ENCODE results near the gene TRABD2B. TPM values are rescaled to one million over a fixed set of nuclear protein-coding genes. Genes with fewer than 3 reads are reported as not detected.

Gene TRABD2B
- total and polyA plus RNA-seq, 8 donors = 1.6 to 3.8 (median 3.0) TPM

GRCh38 chr1:47895279-47896125 is 101.7 kb downstream of the TRABD2B start:
- H3K9me3 ChIP-seq = no peaks in the 10 kb centered on the region
- no peak for TF ChIP-seq CTCF (IDR thresholded peaks at IDR 0.05)
- ATAC-seq = no peak
- 75 to 78% methylated on average over 10 of the region's 10 CpGs for WGBS, 2 donors
- FAIRE-seq = no peak
- H3K4me1 ChIP-seq = no peaks in the 10 kb centered on the region
- DNase-seq = no peak
- no peaks in the 10 kb centered on the region for H3K27me3 ChIP-seq
- no peaks in the 10 kb centered on the region for H3K36me3 ChIP-seq
- no peak overlapping the region for H3K4me3 ChIP-seq
- no peak overlapping the region for H3K27ac ChIP-seq
- intact Hi-C loops (cut with DNase I) = no loop called here

GRCh38 chr1:47894410-47895278 is 102.5 kb downstream of the TRABD2B start:
- ATAC-seq (peak in 3 of 4 donors; percentile 53 to 81 (median 55)), FAIRE-seq (no peak)

GRCh38 chr1:47893412-47893811 is 103.8 kb downstream of the TRABD2B start:
- H3K4me1 ChIP-seq = no peaks in the 10 kb centered on the region
- no peak overlapping the region for H3K4me3 ChIP-seq
- H3K36me3 ChIP-seq = no peaks in the 10 kb centered on the region
- intact Hi-C loops (cut with DNase I) = no loop called here
- FAIRE-seq = no peak
- ATAC-seq = no peak
- H3K27me3 ChIP-seq = no peaks in the 10 kb centered on the region
- no peak for TF ChIP-seq CTCF (IDR thresholded peaks at IDR 0.05)
- H3K27ac ChIP-seq = no peak overlapping the region
- WGBS, 2 donors = 49 to 60% methylated on average over 4 of the region's 4 CpGs
- no peaks in the 10 kb centered on the region for H3K9me3 ChIP-seq
- no peak for DNase-seq

More at GRCh38 chr1:47894410-47895278, 102.5 kb downstream of the TRABD2B start:
- DNase-seq = no peak
- Histone ChIP-seq H3K4me3 (no peak overlapping the region), H3K27ac (no peak overlapping the region), H3K9me3 (no peaks in the 10 kb centered on the region), H3K36me3 (no peaks in the 10 kb centered on the region), H3K4me1 (no peaks in the 10 kb centered on the region), H3K27me3 (no peaks in the 10 kb centered on the region)
- TF ChIP-seq CTCF (IDR thresholded peaks at IDR 0.05) = no peak
- WGBS, 2 donors = 60 to 68% methylated on average over 11 of the region's 11 CpGs
- intact Hi-C loops (cut with DNase I) = no loop called here

GRCh38 chr1:47890779-47891178 is 106.4 kb downstream of the TRABD2B start:
- intact Hi-C loops (cut with DNase I) = no loop called here
- FAIRE-seq (no peak), ATAC-seq (no peak), DNase-seq (no peak)
- Histone ChIP-seq H3K27ac (no peak overlapping the region), H3K9me3 (no peaks in the 10 kb centered on the region), H3K27me3 (no peaks in the 10 kb centered on the region), H3K4me1 (no peaks in the 10 kb centered on the region), H3K4me3 (no peak overlapping the region), H3K36me3 (no peaks in the 10 kb centered on the region)
- TF ChIP-seq CTCF (IDR thresholded peaks at IDR 0.05) = no peak
- WGBS, 2 donors = 68 to 79% methylated on average over 5 of the region's 5 CpGs
